ENCODE results near the gene MBNL1. TPM values are rescaled to one million over a fixed set of nuclear protein-coding genes. Genes with fewer than 3 reads are reported as not detected.

Gene MBNL1
- total RNA-seq, 4 donors from 2014 or later = 353 to 653 (median 495) TPM

- Histone ChIP-seq H3K4me1 (peaks cover 0 to 58% (median 5%) of the 10 kb centered on the region in 4 donors), H3K4me3 (no peak overlapping the region), H3K9me3 (no peaks in the 10 kb centered on the region), H3K27me3 (no peaks in the 10 kb centered on the region), H3K36me3 (peaks cover 0 to 19% (median 0%) of the 10 kb centered on the region in 3 donors), H3K27ac (no peak overlapping the region)
- WGBS, 2 donors = 83 to 90% methylated on average over 4 of the region's 4 CpGs
- TF ChIP-seq EP300 (IDR thresholded peaks at IDR 0.05) (no peak), POLR2A (IDR thresholded peaks at IDR 0.05) (no peak), CTCF (IDR thresholded peaks at IDR 0.05) (no peak)
- DNase-seq (ENCODE audit: low spot score in 2 of 2) = no peak
These were observed 71.3 kb downstream of the MBNL1 start for GRCh38 chr3:152339881-152340505.

- WGBS, 2 donors = 65 to 81% methylated on average over 1 of the region's 1 CpG
- H3K27ac ChIP-seq = no peak overlapping the region
- H3K9me3 ChIP-seq = no peaks in the 10 kb centered on the region
- H3K4me3 ChIP-seq = no peak overlapping the region
- peaks cover 7 to 64% (median 15%) of the 10 kb centered on the region in 4 donors for H3K4me1 ChIP-seq
- no peak for DNase-seq (ENCODE audit: low spot score in 2 of 2)
- TF ChIP-seq EP300 (IDR thresholded peaks at IDR 0.05) = no peak
- no peak for TF ChIP-seq POLR2A (IDR thresholded peaks at IDR 0.05)
- TF ChIP-seq CTCF (IDR thresholded peaks at IDR 0.05) = no peak
- H3K36me3 ChIP-seq = peaks cover 0 to 12% (median 0%) of the 10 kb centered on the region in 3 donors
- no peaks in the 10 kb centered on the region for H3K27me3 ChIP-seq
These were observed 76.5 kb downstream of the MBNL1 start for GRCh38 chr3:152345233-152345632.

GRCh38 chr3:152346058-152346457 is 77.3 kb downstream of the MBNL1 start:
- peaks cover 0 to 8% (median 0%) of the 10 kb centered on the region in 3 donors for H3K36me3 ChIP-seq
- no peak overlapping the region for H3K27ac ChIP-seq
- no peak for TF ChIP-seq CTCF (IDR thresholded peaks at IDR 0.05)
- TF ChIP-seq POLR2A (IDR thresholded peaks at IDR 0.05) = no peak
- TF ChIP-seq EP300 (IDR thresholded peaks at IDR 0.05) = no peak
- H3K4me3 ChIP-seq = no peak overlapping the region
- H3K9me3 ChIP-seq = no peaks in the 10 kb centered on the region
- peaks cover 3 to 65% (median 15%) of the 10 kb centered on the region in 4 donors for H3K4me1 ChIP-seq
- DNase-seq (ENCODE audit: low spot score in 2 of 2) = no peak
- WGBS, 2 donors = 96% methylated on average over 4 of the region's 4 CpGs
- no peaks in the 10 kb centered on the region for H3K27me3 ChIP-seq

DNA sequence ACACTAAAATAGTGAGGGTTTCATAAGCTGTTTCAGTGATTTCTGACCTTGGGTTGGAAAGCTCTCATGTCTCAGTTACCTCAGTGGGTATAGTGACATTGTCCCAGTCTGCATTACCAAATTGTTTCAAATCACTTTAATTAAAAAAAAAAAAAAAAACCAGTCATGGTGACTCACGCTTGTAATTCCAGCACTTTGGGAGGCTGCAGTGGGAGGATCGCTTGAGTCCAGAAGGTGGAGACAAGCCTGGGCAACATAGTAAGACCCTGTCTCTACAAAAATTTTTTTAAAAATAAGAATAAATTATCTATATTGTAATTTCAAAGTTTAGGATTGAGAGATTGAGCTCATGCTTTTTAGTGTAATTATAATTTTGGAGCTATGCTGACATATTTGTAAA is 78.0 kb downstream of the MBNL1 start:
- Histone ChIP-seq H3K27ac (no peak overlapping the region), H3K4me3 (no peak overlapping the region), H3K9me3 (no peaks in the 10 kb centered on the region), H3K4me1 (peaks cover 3 to 68% (median 15%) of the 10 kb centered on the region in 4 donors), H3K27me3 (no peaks in the 10 kb centered on the region), H3K36me3 (peaks cover 0 to 8% (median 0%) of the 10 kb centered on the region in 3 donors)
- no peak for TF ChIP-seq CTCF (IDR thresholded peaks at IDR 0.05)
- no peak for TF ChIP-seq EP300 (IDR thresholded peaks at IDR 0.05)
- no peak for TF ChIP-seq POLR2A (IDR thresholded peaks at IDR 0.05)
- 93 to 98% methylated on average over 2 of the region's 2 CpGs for WGBS, 2 donors
- DNase-seq (ENCODE audit: low spot score in 2 of 2) = no peak

GRCh38 chr3:152348436-152349177 is 79.9 kb downstream of the MBNL1 start:
- TF ChIP-seq EP300 (IDR thresholded peaks at IDR 0.05) (no peak), CTCF (IDR thresholded peaks at IDR 0.05) (no peak), POLR2A (IDR thresholded peaks at IDR 0.05) (no peak)
- Histone ChIP-seq H3K4me1 (peaks cover 3 to 73% (median 15%) of the 10 kb centered on the region in 4 donors), H3K4me3 (no peak overlapping the region), H3K9me3 (no peaks in the 10 kb centered on the region), H3K27ac (peak overlapping the region in 1 of 4 donors; percentile 8), H3K36me3 (no peaks in the 10 kb centered on the region), H3K27me3 (no peaks in the 10 kb centered on the region)
- DNase-seq (ENCODE audit: low spot score in 2 of 2) = no peak
- 67 to 73% methylated on average over 2 of the region's 2 CpGs for WGBS, 2 donors

All from tibial nerve (tissue), 4 donors.